GM18505 (cell line): ENCODE measurements around the gene DEDD2.

Experiments
- ATAC-seq: cut with Tn5 transposase; IDR thresholded peaks from one replicate; pipeline ENCODE4 v1.9.1; 2021; ENCODE audit not compliant: unreplicated experiment
- POLR2A ChIP-seq: IDR thresholded peaks from 4 replicates; pipeline ENCODE4 v1.6.1; 2011; ENCODE audit warnings: borderline replicate concordance; ENCODE audit not compliant: insufficient read depth, insufficient read length; ENCODE audit errors: extremely low read depth

The DEDD2 gene

DNA sequence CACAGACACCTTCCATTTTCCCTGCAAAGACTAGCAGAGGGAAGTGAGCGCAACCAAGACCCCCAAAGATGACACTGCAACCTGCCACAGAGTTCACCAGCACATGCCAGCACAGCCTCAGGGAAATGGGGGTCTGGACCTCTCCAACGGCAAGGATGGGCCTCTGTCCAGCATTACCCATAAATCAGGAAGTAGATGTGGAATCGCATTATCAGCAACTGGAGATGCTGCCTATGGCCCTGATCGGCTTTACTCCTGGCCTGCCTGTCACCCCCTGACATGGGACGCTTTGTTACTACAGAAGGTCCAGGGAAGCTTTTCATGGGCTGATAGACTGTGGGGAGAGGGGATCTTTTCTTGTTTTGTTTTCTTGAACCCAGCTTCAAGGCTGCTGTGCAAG is 43.8 kb downstream of the DEDD2 start:
- TF ChIP-seq POLR2A: no peak
- no peak for ATAC-seq

DNA sequence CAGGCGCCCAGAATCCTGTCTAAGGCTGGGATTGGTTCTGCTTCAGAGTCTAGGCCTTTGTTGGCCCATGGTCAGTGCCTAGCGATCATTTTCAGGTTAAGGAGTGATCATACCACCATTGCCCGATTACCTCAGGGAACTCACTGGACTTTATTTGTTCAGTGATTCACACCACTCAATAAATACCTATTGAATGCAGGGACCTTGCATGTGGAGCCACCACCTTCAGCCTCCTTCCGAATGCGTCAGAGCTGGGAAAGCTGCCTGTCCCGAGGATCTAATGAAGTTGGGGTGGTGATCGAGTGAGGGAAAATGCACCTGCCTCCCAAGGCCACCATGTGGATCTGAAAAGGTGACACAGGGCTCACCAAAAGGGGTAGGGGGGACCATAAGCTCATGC is 45.2 kb downstream of the DEDD2 start:
- ATAC-seq: no peak
- no peak for TF ChIP-seq POLR2A

DNA sequence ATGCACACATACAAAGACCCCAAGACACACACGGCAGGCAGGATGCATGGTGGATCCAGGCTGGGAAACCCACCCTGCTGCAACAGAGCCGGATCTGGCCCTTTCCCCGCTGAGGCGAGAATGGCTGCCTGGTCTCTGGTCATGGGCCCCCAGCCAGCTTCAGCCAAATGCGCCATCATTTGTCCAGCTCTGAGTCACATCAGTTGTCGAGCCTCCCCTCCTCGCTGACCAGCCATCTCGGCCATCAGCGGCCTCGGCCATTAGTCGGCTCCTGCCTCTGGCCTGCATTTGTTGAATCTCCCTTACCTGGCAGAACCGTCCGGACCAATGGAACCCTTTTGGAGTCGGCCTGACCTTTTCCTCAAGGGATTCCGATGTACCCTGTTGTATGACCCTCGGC is 46.8 kb downstream of the DEDD2 start:
- no peak for ATAC-seq
- TF ChIP-seq POLR2A: no peak

DNA sequence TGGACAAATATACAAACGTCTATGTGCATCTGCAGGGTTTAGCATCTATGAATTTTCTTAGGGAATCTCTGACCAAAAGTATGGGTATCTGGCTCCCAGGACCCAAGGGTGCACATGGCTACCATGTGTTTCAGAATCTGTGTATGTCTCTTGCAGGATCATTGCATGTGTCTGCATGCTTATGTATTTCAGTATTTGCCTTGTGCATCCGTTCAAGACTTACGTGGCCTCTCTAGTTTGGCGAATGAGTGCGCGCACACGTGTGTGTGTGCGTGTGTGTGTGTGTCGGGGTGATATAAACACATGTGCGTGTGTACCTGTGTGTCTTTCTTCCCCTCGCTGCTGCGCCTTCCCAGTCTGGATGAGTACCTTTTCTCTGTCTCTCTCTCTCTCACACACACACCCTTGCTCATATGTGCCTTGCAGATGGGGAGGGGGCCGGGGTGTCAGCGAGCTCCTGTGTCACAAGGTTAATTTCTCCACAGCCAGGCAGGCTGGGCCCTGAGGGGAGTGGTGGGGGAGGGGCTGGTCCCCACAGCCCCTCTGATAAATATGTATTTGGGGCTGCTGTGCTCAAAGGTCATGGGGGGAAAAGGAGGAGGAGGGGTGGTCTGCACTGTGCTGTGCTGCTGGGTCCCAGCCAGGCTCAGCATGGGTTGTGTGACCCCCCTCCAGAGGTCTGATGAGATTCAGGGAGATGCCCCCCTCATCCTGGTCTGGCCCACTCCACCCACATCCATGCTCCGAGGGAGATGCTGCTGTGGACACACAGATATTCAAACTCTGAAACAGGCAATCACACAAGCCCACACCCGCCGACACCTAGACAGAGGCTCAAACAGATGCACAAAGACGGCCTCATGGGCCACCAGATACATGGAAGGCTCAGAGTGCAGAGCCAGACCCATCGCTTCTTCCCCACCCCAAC is 47.7 kb downstream of the DEDD2 start:
- TF ChIP-seq POLR2A: no peak
- no peak for ATAC-seq

DNA sequence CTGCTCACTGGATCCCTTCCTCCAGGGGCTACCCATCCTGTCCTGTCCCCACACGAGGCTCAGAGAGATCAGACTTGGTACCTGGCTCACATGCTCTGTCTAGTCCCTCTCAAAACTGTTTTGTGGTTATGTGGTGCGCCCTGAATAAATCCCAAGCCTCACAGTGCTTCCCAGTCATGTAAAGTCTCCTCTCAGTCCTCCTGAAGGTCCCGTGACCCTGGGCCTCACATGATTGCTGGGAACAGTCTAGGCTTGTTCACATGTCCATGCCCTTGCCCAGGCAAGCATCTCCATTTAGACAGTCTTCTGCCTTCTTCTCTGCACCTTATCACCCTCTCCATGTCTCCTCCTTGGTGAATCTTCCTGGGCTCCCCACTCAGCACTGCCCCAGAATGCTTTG is 49.3 kb downstream of the DEDD2 start:
- no peak for ATAC-seq

DNA sequence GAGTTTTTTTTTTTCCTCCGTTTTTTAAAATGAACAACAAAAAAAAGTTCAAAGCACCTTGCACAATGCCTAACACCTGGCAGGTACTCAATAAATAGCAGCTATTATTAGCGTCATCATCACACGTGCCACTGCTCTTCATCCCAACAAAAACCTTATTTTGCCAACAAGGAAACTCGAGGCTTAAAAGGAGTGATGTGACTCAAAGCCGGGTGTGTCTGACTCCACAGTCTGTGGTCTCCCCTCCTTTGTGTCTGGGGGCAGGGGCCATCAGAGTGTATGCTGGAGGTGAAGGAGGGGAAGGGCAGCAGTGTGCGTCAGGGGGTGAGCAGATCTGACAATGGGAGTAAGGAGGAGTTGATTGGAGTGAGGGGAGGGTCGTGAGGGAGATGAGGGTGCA is 51.2 kb downstream of the DEDD2 start:
- no peak for ATAC-seq
- no peak for TF ChIP-seq POLR2A

More for the DNA sequence above, 49.3 kb downstream of the DEDD2 start:
- TF ChIP-seq POLR2A: no peak

DNA sequence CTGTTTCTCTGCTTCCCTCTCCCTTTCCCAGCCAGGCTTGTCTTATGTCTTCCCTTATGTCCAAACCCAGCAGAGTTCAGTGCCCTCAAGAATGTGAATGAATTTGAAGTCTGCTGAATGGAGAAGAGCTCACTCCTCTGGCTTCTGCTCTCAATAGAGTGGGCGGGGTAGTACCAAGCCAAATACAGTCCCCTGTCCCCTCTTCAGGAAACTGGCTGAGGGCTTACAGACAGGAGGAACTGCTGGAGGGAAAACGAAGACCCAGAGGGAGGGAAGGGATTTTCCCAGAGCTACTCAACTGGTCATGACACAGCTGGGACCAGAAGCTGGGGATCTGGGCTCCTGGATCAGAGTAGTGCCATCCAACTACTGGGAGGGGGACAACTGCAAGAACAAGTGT is 52.3 kb downstream of the DEDD2 start:
- no peak for ATAC-seq
- TF ChIP-seq POLR2A: no peak

DNA sequence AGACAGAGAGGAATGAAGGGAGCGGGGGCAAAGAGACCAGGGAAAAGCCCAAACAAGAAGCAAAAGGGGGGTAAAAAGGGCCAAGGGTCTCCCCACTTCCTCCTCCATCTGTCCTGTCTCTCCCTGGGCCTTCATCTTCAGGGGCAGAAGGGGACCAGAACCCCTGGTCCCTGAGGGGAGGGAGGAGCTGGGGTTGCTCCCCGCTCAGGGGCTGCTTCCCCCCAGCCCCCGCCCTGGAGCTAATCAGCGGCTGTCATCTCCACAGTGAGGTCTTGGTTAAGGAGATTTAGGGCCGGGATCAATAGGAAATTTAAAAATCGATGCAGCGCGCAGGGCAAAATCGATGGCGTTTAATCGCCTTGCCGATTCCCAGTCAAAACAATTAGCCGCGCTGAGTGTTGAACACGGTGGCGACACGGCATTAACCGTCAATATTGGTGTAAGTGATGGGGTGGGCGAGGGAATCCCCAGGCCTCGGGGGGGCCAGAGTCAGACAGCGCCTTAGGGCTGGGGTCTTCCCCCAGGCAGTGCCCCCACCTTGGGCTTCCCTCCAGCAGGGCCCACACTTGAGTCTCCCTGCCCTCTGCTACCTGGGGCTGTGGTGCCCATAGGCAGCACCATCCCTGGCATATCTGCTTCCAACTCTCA is 55.7 kb downstream of the DEDD2 start:
- TF ChIP-seq POLR2A: no peak
- no peak for ATAC-seq

DNA sequence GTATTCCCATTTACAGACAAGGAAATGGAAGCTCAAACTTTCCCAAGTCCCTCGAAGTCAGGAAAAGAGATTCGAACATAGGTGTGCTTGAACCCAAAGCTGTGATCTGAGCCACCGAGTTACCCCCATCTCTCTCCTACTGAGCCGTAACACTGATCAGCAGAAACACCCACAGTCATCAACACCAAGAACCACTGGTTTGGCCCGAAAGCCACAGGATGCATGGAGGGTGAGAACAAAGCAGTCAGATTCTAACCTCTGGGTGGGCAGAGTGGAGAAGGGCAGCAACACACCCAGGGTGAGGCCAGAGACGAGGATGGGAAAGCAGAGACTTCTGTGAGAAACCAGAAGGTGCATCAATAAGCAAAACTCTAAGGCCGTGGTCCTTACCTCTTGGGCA is 57.5 kb downstream of the DEDD2 start:
- TF ChIP-seq POLR2A: no peak
- ATAC-seq: no peak

DNA sequence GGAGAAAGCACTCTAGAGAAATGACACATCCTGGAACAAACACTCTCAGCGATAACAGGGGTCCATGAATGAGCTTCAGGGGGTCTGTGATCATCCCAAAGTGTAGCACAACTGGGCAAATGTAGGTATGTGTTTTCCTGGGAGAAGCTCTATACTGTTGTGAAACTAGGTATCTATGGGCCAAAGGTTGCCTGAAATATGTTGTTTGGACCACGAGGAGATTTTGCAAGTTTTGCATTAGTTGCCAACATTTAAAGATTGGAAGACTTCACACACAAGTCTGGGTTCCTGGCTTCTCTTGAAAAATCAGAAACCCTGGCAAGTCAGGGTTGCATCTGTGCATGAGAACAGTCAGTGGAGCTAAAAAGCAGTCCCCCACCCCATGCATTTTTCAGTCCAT is 58.6 kb downstream of the DEDD2 start:
- TF ChIP-seq POLR2A: no peak
- no peak for ATAC-seq

DNA sequence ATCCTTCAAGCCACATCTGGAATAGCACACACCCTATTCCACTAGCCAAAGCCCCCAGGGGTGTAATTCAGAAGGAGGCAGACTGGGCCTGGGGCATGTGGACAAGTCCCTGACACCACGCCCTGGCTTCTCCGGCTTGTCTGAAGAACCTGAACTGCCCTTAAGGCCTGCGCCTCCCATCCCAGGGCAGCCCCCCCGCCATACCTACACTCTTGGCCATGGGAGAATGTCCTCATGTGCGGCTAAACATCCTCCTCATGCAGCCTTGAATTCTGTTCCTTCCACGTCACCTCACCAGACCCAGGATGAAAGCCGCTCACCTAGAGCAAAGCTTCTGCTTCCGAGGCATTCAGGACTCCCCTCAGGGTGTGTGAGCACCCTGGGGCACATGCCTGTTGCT is 60.9 kb downstream of the DEDD2 start:
- ATAC-seq: no peak
- no peak for TF ChIP-seq POLR2A

DNA sequence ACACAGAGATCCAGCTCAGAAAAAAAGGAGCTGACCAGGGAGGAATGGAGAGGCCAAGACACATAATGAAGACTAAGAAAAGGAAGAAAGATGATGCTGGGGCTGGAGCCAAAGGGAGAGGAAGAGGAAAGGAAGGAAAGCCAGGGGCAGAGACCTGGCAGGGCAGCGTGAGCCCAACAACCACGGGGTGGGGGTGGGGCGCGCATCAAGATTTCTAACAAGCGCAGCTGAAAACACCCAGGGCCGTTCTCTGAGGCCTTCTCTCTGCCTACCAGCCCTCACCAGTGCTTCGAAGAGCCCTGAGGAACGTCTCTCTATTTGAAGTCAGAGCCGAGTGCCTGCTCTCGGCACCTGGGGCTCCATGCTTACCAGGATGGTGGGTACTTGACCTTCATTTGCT is 61.7 kb downstream of the DEDD2 start:
- no peak for TF ChIP-seq POLR2A

DNA sequence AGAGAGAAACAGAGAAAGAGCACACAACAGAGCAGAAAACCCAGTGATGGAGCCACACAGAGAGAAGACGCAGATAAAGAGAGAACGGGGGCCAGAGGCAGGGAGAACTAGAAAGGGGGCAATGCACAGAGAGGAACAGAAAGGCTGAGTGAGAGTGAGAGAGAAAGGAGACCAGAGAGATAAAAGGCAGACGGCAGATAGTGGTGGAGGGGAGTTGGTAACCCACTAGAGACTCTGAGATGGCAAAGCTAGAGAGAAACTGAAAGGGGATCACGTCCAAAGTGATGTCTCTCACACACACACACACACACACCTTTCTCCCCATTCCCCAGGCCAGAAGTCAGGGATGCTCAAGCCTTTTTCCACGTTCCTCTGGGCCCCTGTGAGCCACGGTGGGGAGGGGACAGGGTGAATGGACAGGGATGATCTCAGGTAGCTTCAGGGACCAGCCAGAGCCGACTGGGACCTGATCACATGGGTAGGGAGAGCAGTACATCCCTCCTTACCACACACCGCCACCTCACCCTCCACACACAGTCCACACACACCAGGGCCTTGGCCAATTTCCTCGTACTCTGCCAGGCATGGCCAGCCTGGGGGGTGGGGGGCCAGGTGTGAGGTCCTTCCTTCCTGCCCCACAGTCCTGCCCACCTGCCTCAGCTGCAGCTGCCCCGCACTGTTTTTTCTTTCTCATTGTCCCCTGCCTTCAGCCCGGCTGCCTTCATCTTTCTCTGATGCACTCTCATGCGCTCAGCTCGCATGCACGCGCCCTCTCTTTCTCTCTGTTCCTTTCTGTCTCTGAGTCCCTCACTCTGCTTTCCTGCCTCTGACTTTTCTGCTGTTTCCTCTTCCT is 62.8 kb downstream of the DEDD2 start:
- no peak for TF ChIP-seq POLR2A
- no peak for ATAC-seq

More for the DNA sequence above, 61.7 kb downstream of the DEDD2 start:
- no peak for ATAC-seq
